NCI-H1930 (cell line): ENCODE results near the gene TMEM258.

Experiments
- DNase-seq, 2 experiments: peaks; one replicate each; lab custom pipeline; 2025; lab: John Stamatoyannopoulos, UW

Gene TMEM258

DNA sequence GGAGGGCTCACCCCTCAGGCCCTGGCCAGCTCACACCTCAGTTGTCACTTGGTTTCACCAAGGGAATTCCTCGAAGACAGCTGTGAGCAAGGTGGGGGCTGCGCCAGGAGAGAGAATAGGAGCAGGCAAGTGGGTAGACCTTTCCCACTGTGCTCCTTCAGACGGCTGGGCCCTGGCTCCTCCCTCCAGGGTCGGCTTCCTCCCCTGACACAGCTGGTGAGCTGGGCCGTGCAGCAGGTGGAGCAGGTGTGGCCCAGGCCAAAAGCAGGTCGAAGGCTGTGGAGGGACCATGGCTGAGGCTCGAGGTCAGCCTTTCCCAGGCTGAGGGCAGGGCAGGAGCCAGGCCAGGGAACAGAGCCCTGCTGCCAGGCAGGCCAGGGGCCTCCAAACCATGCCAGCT is 52.4 kb downstream of the TMEM258 start:
- DNase-seq, result no peak

DNA sequence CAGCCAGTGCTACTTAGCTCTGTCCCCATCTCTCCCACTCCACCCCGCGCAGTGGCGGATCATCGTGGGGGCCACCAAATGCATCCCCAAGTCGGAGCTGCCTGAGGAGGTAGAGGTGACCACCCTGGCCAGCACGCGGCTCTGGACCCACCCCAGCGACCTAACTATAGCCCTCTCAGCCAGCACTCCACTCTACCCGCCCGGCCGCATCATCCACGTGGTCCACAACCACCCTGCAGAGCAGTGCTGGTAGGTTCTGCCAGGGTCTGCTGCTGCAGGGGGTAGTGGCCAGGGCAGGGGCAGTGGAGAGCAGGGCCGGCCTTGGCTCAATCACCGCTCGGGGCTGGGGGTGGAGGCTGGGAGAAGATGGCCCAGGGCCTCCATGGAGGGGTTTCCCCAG is 53.0 kb downstream of the TMEM258 start:
- DNase-seq, result no peak
